Umbilical cord (tissue), 2 donors: ENCODE results near the gene LRRC72. TPM values are rescaled to one million over a fixed set of nuclear protein-coding genes. Genes with fewer than 3 reads are reported as not detected.

ENCODE experiments used
- DNase-seq: peaks from one replicate; pipeline ENCODE4 v3.0.0-alpha.2; 2015; ENCODE audit warnings: low spot score
- total RNA-seq: library from RNA; depleted of rRNA; stranded (reverse); fragments of >200 nt; gene quantifications from one replicate; pipeline ENCODE4 v1.2.3, GENCODE V29; 2014; ENCODE audit warnings: low replicate concordance; ENCODE audit not compliant: insufficient read depth

LRRC72 gene
- total RNA-seq, 1 donor from 2014 or later, result not detected

DNA sequence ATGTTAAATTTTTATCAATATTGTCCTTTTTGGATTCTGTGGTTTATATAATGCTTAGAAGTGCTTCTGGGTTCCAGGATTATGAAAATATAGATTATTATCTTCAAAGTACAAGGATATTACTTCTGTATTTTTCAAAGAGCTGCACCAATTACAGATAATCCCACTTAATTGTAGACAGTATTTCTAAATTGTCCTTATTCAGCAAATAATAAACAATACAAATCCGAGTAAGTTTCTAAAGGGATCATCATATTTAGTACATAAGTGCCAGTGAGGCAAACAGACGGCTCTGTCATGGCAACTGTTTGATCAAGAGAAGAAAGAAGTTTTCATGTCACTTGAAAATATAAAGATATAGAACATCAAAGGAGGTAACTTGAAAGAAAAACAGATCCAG is 99.8 kb downstream of the LRRC72 start:
- DNase-seq, result no peak

DNA sequence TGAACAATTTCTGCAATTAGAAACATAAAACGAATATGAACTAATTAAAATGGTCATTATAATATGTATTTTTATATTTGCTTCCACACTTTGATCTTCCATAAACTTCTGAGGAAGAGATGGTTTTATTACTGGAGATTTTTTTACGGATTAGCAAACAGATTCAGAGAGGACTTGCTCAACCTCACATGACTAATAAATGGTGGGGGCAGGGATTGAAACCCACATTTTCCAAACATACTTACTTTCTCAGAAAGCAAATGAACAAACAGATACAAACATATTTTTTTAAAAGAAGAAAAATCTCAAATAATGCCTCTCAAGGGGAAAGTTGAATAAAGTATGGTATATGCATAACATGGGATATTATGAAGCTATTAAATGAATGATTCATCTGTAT is 100.6 kb downstream of the LRRC72 start:
- peak; percentile 45 for DNase-seq

DNA sequence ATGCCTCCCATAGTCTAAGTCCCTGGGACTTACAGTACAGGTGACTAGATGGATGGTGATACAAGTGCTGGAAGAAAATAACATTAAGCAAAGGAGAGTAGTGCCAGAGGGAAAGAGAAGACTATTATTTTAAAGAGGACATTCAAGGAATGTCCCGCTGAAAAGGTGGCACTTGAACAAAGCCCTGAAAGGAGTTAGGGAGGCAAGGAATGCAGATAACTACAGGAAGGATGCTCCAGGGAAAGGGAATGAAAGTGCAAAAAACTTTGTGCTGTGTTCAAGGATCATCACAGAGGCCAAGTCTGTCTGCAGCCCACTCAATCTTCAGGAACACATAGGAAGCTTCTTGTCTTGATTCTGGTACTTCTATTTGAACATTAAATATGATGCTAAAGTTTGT is 104.0 kb downstream of the LRRC72 start:
- DNase-seq, result no peak

Other genes starting within 250 kb of the LRRC72 start
- 12.3 TPM for gene CRPPA, start 105.3 kb upstream of the LRRC72 start, total RNA-seq
- gene SOSTDC1, start 61.1 kb upstream of the LRRC72 start, total RNA-seq, result 1.9 TPM
- 15.9 TPM for gene ANKMY2, start 118.9 kb downstream of the LRRC72 start, total RNA-seq
- 42.4 TPM for gene BZW2, start 119.4 kb downstream of the LRRC72 start, total RNA-seq
- gene TSPAN13, start 226.9 kb downstream of the LRRC72 start, total RNA-seq, result 10.6 TPM